K562 (cell line): ENCODE results near the gene DCUN1D4. TPM values are rescaled to one million over a fixed set of nuclear protein-coding genes. Genes with fewer than 3 reads are reported as not detected.
A peak's percentile ranks its signal among the peaks of the same experiment; 100 is the strongest.

ENCODE experiments used
- ARHGAP35 ChIP-seq: fragments of 450-650 bp; IDR thresholded peaks from 2 replicates; pipeline ENCODE4 v1.6.1; 2018; ENCODE audit not compliant: partially characterized antibody
- ARNT ChIP-seq, 2 experiments: fragments of 450-650 bp; IDR thresholded peaks; 2 replicates each; pipeline ENCODE4 v1.6.1; 2016; ENCODE audit warnings: mild to moderate bottlenecking in 1 of 2
- CAMTA2 ChIP-seq: fragments of 250-450 bp; sonication (Bioruptor Pico); conservative IDR thresholded peaks from 2 replicates; pipeline ENCODE4 v1.5.1; 2022
- CSDE1 ChIP-seq, 2 experiments: fragments of 450-650 bp; IDR thresholded peaks; 2 replicates each; pipeline ENCODE4 v1.6.1; 2016; ENCODE audit warnings: mild to moderate bottlenecking in 1 of 2
- DIDO1 ChIP-seq: fragments of 450-650 bp; IDR thresholded peaks from 2 replicates; pipeline ENCODE4 v1.6.1; 2016; ENCODE audit warnings: low read depth, missing biosample characterization, missing genetic modification characterization
- FUS ChIP-seq: fragments of 200-400 bp; formaldehyde crosslinking; optimal IDR thresholded peaks from 2 replicates; pipeline ENCODE3; 2017; ENCODE audit warnings: low read depth, low read length
- HES1 ChIP-seq: fragments of 450-650 bp; IDR thresholded peaks from 2 replicates; pipeline ENCODE4 v1.6.1; 2016; ENCODE audit warnings: low read depth, mild to moderate bottlenecking, moderate library complexity
- HOXB6 ChIP-seq: fragments of 250-450 bp; sonication (Bioruptor Pico); IDR thresholded peaks from 2 replicates; pipeline ENCODE4 v1.5.1; 2022; ENCODE audit warnings: mild to moderate bottlenecking, borderline replicate concordance
- MAFK ChIP-seq: IDR thresholded peaks from 2 replicates; pipeline ENCODE4 v1.6.1; 2011; ENCODE audit warnings: low read length, improper control_type of control experiment
- RB1 ChIP-seq: fragments of 450-650 bp; IDR thresholded peaks from 2 replicates; pipeline ENCODE4 v1.6.1; 2017; ENCODE audit warnings: low read depth, mild to moderate bottlenecking
- SNAPC5 ChIP-seq: fragments of 250-450 bp; sonication (Bioruptor Pico); IDR thresholded peaks from 2 replicates; pipeline ENCODE4 v1.8.0; 2021; ENCODE audit warnings: moderate library complexity, mild to moderate bottlenecking, inconsistent platforms
- U2AF1 ChIP-seq: fragments of 200-400 bp; formaldehyde crosslinking; optimal IDR thresholded peaks from 2 replicates; pipeline ENCODE3; 2017; ENCODE audit warnings: mild to moderate bottlenecking, low read depth, low read length, moderate library complexity
- YY1 ChIP-seq, 3 experiments: IDR thresholded peaks; 2 replicates each; pipeline ENCODE4 v1.6.1; 2011; ENCODE audit warnings: low read length in 2 of 3, mild to moderate bottlenecking in 2 of 3, moderate library complexity in 2 of 3, borderline replicate concordance in 1 of 3, control low read depth in 1 of 3, low read depth in 1 of 3; ENCODE audit not compliant: insufficient read depth in 3 of 3, insufficient replicate concordance in 2 of 3, control insufficient read depth in 1 of 3, insufficient read length in 1 of 3; ENCODE audit errors: extremely low read depth in 1 of 3
- ZNF384 ChIP-seq: IDR thresholded peaks from 2 replicates; pipeline ENCODE4 v1.6.1; 2012; ENCODE audit warnings: low read depth, low read length, improper control_type of control experiment
- ZNF41 ChIP-seq: fragments of 250-450 bp; sonication (Bioruptor Pico); conservative IDR thresholded peaks from 2 replicates; pipeline ENCODE4 v1.4.0; 2020; ENCODE audit warnings: mild to moderate bottlenecking
- polyA plus RNA-seq, 8 experiments: library from polyadenylated mRNA; depleted of rRNA in 4 of 8; stranded (reverse) in 5 of 8; unstranded in 3 of 8; fragments of >200 nt; fragmentation: Nextera tagmentation in 2 of 8; fragmentation: Illumina TruSeq in 1 of 8; extraction: Ambion mirVana in 2 of 8; extraction: Trizol in 1 of 8; gene quantifications; 2 replicates each; pipeline versions ENCODE4 v1.2.1 to v1.2.3, GENCODE V29; 2011 to 2014; ENCODE audit warnings: inconsistent platforms in 1 of 8, missing spikeins in 1 of 8
- total RNA-seq, 7 experiments: library from RNA; depleted of rRNA in 6 of 7; stranded (reverse); fragments of >200 nt in 6 of 7; fragmentation: Illumina TruSeq in 2 of 7; extraction: Trizol in 2 of 7; gene quantifications; 2 replicates each; pipeline versions ENCODE4 v1.2.1 to v1.2.3, GENCODE V29; 2011 to 2021; ENCODE audit warnings: low replicate concordance in 1 of 7
- TF ChIP-seq, protein P1 (sequence below): fragments of 250-450 bp; sonication (Bioruptor Pico); IDR thresholded peaks from 2 replicates; pipeline ENCODE4 v1.8.0; 2021; ENCODE audit warnings: mild to moderate bottlenecking, moderate library complexity
- TF ChIP-seq, protein P2 (sequence below): fragments of 150-350 bp; conservative IDR thresholded peaks from 2 replicates; pipeline ENCODE4 v1.6.1; 2014; ENCODE audit warnings: low read length
- TF ChIP-seq, protein P3 (sequence below): fragments of 450-650 bp; IDR thresholded peaks from 2 replicates; pipeline ENCODE4 v1.6.1; 2017; ENCODE audit warnings: antibody characterized with exemption, mild to moderate bottlenecking

DCUN1D4 gene
- total and polyA plus RNA-seq, 9 of the 15 experiments (the other 6 are each of a cell fraction or from before 2014, with no cell fraction given), result 15.1 to 73.5 (median 23.0) TPM

DNA sequence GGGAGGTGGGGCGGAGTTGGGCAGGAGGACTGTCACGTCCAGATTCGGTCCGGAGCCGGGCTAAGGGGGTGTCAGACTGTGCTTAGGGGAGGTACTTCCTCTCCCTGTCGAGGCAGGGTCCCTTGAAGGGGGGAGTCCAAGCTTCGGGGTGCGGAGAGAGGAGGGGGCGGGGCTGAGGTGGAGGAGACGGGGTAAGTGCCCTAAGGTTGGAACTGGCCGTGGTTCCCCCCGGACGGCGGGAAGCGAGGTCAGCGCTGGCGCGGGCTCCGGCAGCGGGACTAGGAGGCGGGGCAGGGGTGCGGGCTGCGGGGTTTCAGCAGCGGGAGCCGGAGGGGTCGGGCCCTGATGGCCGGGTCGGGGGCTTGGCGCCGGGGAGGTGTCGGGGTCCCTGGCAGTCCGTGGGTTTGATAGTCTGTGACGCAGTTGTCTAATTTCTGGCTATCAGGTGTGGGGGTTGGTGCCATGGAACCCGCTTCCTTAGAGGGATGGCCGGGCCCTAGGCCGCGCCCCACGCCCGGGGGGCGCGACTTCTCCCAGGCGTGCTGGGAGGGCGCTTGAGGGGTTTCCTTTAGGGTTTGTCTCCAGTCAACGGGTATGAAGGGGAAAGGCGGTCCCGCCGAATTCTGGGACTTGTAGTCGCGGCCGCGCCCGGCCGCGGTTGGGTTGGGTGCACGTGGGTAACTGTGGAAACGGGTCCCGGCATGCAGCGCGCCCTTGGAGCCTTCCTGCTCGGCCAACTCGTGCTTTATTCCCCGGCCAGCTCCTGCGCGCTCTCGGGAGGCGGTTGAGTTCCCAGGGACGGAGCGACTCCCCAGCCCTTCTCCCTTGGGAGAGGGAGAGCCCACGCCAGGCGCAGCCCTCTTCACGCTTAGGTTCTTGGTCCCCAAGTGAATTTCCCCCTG is 1.5 kb downstream of the DCUN1D4 start (continued):
- TF ChIP-seq CSDE1 (IDR thresholded peaks at IDR 0.05) (no peak), MAFK (no peak), RB1 (no peak; the same call in 1 of the 2 replicates), ARHGAP35 (no peak), HES1 (no peak), HOXB6 (no peak), ARNT (IDR thresholded peaks at IDR 0.05) (no peak), DIDO1 (tag) (no peak), U2AF1 (no peak), ZNF384 (no peak), CAMTA2 (no peak), SNAPC5 (CRISPR knock-in tag) (no peak), YY1 (IDR thresholded peaks at IDR 0.05; ENCODE audit: borderline replicate concordance in 1 of 3, control insufficient read depth in 1 of 3, extremely low read depth in 1 of 3, insufficient read depth in 3 of 3, insufficient read length in 1 of 3, insufficient replicate concordance in 2 of 3, low read depth in 1 of 3, low read length in 2 of 3) (peak in 2 of 3 experiments; percentile 46 to 48), ZNF41 (no peak), FUS (no peak)
- TF ChIP-seq, protein P1, sequence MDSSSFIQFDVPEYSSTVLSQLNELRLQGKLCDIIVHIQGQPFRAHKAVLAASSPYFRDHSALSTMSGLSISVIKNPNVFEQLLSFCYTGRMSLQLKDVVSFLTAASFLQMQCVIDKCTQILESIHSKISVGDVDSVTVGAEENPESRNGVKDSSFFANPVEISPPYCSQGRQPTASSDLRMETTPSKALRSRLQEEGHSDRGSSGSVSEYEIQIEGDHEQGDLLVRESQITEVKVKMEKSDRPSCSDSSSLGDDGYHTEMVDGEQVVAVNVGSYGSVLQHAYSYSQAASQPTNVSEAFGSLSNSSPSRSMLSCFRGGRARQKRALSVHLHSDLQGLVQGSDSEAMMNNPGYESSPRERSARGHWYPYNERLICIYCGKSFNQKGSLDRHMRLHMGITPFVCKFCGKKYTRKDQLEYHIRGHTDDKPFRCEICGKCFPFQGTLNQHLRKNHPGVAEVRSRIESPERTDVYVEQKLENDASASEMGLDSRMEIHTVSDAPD, result no peak
- TF ChIP-seq, protein P2, sequence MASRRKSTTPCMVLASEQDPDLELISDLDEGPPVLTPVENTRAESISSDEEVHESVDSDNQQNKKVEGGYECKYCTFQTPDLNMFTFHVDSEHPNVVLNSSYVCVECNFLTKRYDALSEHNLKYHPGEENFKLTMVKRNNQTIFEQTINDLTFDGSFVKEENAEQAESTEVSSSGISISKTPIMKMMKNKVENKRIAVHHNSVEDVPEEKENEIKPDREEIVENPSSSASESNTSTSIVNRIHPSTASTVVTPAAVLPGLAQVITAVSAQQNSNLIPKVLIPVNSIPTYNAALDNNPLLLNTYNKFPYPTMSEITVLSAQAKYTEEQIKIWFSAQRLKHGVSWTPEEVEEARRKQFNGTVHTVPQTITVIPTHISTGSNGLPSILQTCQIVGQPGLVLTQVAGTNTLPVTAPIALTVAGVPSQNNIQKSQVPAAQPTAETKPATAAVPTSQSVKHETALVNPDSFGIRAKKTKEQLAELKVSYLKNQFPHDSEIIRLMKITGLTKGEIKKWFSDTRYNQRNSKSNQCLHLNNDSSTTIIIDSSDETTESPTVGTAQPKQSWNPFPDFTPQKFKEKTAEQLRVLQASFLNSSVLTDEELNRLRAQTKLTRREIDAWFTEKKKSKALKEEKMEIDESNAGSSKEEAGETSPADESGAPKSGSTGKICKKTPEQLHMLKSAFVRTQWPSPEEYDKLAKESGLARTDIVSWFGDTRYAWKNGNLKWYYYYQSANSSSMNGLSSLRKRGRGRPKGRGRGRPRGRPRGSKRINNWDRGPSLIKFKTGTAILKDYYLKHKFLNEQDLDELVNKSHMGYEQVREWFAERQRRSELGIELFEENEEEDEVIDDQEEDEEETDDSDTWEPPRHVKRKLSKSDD, result no peak
- TF ChIP-seq, protein P3, sequence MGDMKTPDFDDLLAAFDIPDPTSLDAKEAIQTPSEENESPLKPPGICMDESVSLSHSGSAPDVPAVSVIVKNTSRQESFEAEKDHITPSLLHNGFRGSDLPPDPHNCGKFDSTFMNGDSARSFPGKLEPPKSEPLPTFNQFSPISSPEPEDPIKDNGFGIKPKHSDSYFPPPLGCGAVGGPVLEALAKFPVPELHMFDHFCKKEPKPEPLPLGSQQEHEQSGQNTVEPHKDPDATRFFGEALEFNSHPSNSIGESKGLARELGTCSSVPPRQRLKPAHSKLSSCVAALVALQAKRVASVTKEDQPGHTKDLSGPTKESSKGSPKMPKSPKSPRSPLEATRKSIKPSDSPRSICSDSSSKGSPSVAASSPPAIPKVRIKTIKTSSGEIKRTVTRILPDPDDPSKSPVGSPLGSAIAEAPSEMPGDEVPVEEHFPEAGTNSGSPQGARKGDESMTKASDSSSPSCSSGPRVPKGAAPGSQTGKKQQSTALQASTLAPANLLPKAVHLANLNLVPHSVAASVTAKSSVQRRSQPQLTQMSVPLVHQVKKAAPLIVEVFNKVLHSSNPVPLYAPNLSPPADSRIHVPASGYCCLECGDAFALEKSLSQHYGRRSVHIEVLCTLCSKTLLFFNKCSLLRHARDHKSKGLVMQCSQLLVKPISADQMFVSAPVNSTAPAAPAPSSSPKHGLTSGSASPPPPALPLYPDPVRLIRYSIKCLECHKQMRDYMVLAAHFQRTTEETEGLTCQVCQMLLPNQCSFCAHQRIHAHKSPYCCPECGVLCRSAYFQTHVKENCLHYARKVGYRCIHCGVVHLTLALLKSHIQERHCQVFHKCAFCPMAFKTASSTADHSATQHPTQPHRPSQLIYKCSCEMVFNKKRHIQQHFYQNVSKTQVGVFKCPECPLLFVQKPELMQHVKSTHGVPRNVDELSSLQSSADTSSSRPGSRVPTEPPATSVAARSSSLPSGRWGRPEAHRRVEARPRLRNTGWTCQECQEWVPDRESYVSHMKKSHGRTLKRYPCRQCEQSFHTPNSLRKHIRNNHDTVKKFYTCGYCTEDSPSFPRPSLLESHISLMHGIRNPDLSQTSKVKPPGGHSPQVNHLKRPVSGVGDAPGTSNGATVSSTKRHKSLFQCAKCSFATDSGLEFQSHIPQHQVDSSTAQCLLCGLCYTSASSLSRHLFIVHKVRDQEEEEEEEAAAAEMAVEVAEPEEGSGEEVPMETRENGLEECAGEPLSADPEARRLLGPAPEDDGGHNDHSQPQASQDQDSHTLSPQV, result peak; percentile 33; the same call in 1 of the 2 replicates
